ENCODE measurements around the gene NRP2.

Gene NRP2

GRCh38 chr2:205752924-205753323 lies 70.6 kb downstream of the NRP2 start:
- no peak for DNase-seq (ENCODE audit: low read depth)

- DNase-seq (ENCODE audit: low read depth), result no peak
Measured at GRCh38 chr2:205754285-205754923, 72.1 kb downstream of the NRP2 start.

- DNase-seq (ENCODE audit: low read depth), result no peak
Measured at GRCh38 chr2:205754924-205755321, 72.6 kb downstream of the NRP2 start.

- no peak for DNase-seq (ENCODE audit: low read depth)
Measured at GRCh38 chr2:205755923-205756322, 73.6 kb downstream of the NRP2 start.

- DNase-seq (ENCODE audit: low read depth), result no peak
Measured at GRCh38 chr2:205757271-205757670, 75.0 kb downstream of the NRP2 start.

GRCh38 chr2:205758051-205758450 lies 75.8 kb downstream of the NRP2 start:
- no peak for DNase-seq (ENCODE audit: low read depth)

GRCh38 chr2:205758500-205758899 lies 76.2 kb downstream of the NRP2 start:
- DNase-seq (ENCODE audit: low read depth), result no peak

- DNase-seq (ENCODE audit: low read depth), result no peak
Measured at GRCh38 chr2:205759257-205759656, 77.0 kb downstream of the NRP2 start.

- DNase-seq (ENCODE audit: low read depth), result no peak
Measured at GRCh38 chr2:205759732-205760131, 77.4 kb downstream of the NRP2 start.

GRCh38 chr2:205760157-205760556 lies 77.9 kb downstream of the NRP2 start:
- DNase-seq (ENCODE audit: low read depth), result no peak

GRCh38 chr2:205761421-205761820 lies 79.1 kb downstream of the NRP2 start:
- DNase-seq (ENCODE audit: low read depth), result no peak

- DNase-seq (ENCODE audit: low read depth), result no peak
Measured at GRCh38 chr2:205762881-205763280, 80.6 kb downstream of the NRP2 start.

GRCh38 chr2:205763708-205764211 lies 81.5 kb downstream of the NRP2 start:
- DNase-seq (ENCODE audit: low read depth), result no peak

- DNase-seq (ENCODE audit: low read depth), result no peak
Measured at GRCh38 chr2:205764270-205764746, 82.0 kb downstream of the NRP2 start.

GRCh38 chr2:205765151-205765550 lies 82.8 kb downstream of the NRP2 start:
- DNase-seq (ENCODE audit: low read depth), result no peak

- DNase-seq (ENCODE audit: low read depth), result peak; percentile 15
Measured at GRCh38 chr2:205766779-205767359, 84.6 kb downstream of the NRP2 start.

- no peak for DNase-seq (ENCODE audit: low read depth)
Measured at GRCh38 chr2:205767617-205768016, 85.3 kb downstream of the NRP2 start.

- DNase-seq (ENCODE audit: low read depth), result no peak
Measured at GRCh38 chr2:205768341-205768740, 86.0 kb downstream of the NRP2 start.

GRCh38 chr2:205768815-205769494 lies 86.7 kb downstream of the NRP2 start:
- DNase-seq (ENCODE audit: low read depth), result no peak

- DNase-seq (ENCODE audit: low read depth), result no peak
Measured at GRCh38 chr2:205769495-205769850, 87.2 kb downstream of the NRP2 start.

- DNase-seq (ENCODE audit: low read depth), result no peak
Measured at GRCh38 chr2:205769879-205770278, 87.6 kb downstream of the NRP2 start.

GRCh38 chr2:205770577-205770976 lies 88.3 kb downstream of the NRP2 start:
- no peak for DNase-seq (ENCODE audit: low read depth)

- no peak for DNase-seq (ENCODE audit: low read depth)
Measured at GRCh38 chr2:205771031-205771430, 88.7 kb downstream of the NRP2 start.

Measured in stimulated activated CD8-positive, alpha-beta memory T cell treated with anti-CD3 and anti-CD28 coated beads, Interleukin-12 subunit alpha, Interleukin-12 subunit beta, amount 100 ng/mL, for 1 hour (primary cell).